SK-N-SH (cell line): ENCODE results near the gene RRP7A. TPM values are rescaled to one million over a fixed set of nuclear protein-coding genes. Genes with fewer than 3 reads are reported as not detected.
"Not testable (repeated sequence)": the region's sequence is repeated elsewhere in the genome, so short reads cannot be mapped to it uniquely, and the experiment has no call there.

Source experiments
- CTCF ChIA-PET: fragments of 300-600, 350-600 bp; formaldehyde crosslinking; extraction: SDS; loops from one replicate; lab custom pipeline; 2021; lab: Yijun Ruan, JAX
- POLR2A ChIA-PET: fragments of 350-600 bp; sonication (Branson Sonifier 250); formaldehyde crosslinking; extraction: SDS; loops from one replicate; lab custom pipeline; 2020; ENCODE audit warnings: antibody characterized with exemption, inconsistent platforms; lab: Yijun Ruan, JAX
- DNase-seq: peaks from one replicate; pipeline ENCODE4 v3.0.0; 2012
- H2AFZ ChIP-seq: fragments of 200-600 bp; sonication (generic); 2 replicates; pipeline ENCODE4 v1.8.1; 2016; ENCODE audit warnings: antibody characterized with exemption, mild to moderate bottlenecking, low read depth
- H3F3A ChIP-seq: fragments of 200-600 bp; sonication (generic); replicated peaks from 2 replicates; pipeline ENCODE3; 2016; ENCODE audit warnings: antibody characterized with exemption, mild to moderate bottlenecking; ENCODE audit not compliant: insufficient read depth
- H3K27ac ChIP-seq, 2 experiments: fragments of 200-500 bp in 1 of 2; fragments of 200-600 bp in 1 of 2; sonication (Bioruptor generic) in 1 of 2; sonication (generic), shearing (Covaris generic) in 1 of 2; 2 replicates each; pipeline versions ENCODE4 v1.5.1 to v1.6.1; 2014 to 2016; ENCODE audit warnings: low read depth in 2 of 2, inconsistent platforms in 1 of 2, low read length in 1 of 2, mild to moderate bottlenecking in 1 of 2, mixed read lengths in 1 of 2
- H3K27me3 ChIP-seq: fragments of 200-600 bp; sonication (generic), shearing (Covaris generic); 2 replicates; pipeline ENCODE4 v1.6.1; 2016; ENCODE audit warnings: mixed run types; ENCODE audit not compliant: insufficient read depth
- H3K36me3 ChIP-seq, 2 experiments: fragments of 200-500 bp in 1 of 2; fragments of 200-600 bp in 1 of 2; sonication (Bioruptor generic) in 1 of 2; sonication (generic) in 1 of 2; replicated peaks in 1 of 2; 2 replicates each; pipeline versions ENCODE3 to v1.5.1; 2014 to 2016; ENCODE audit warnings: low read length in 1 of 2, mild to moderate bottlenecking in 1 of 2; ENCODE audit not compliant: insufficient read depth in 2 of 2, control insufficient read depth in 1 of 2
- H3K4me1 ChIP-seq, 2 experiments: fragments of 200-500 bp in 1 of 2; fragments of 200-600 bp in 1 of 2; sonication (Bioruptor generic) in 1 of 2; sonication (generic), shearing (Covaris generic) in 1 of 2; 2 replicates each; pipeline versions ENCODE4 v1.5.1 to v1.6.1; 2014 to 2016; ENCODE audit warnings: low read depth in 1 of 2, low read length in 1 of 2, mixed run types in 1 of 2; ENCODE audit not compliant: insufficient read depth in 2 of 2, control insufficient read depth in 1 of 2
- H3K4me2 ChIP-seq: fragments of 200-600 bp; sonication (generic), shearing (Covaris generic); 2 replicates; pipeline ENCODE4 v1.6.1; 2017; ENCODE audit warnings: mixed run types
- H3K4me3 ChIP-seq, 2 experiments: fragments of 200-500 bp in 1 of 2; fragments of 200-600 bp in 1 of 2; sonication (Bioruptor generic) in 1 of 2; sonication (generic), shearing (Covaris generic) in 1 of 2; 2 replicates each; pipeline versions ENCODE4 v1.5.1 to v1.8.1; 2014 to 2016; ENCODE audit warnings: low read depth in 2 of 2, inconsistent platforms in 1 of 2, low read length in 1 of 2, mild to moderate bottlenecking in 1 of 2, mixed read lengths in 1 of 2, moderate library complexity in 1 of 2
- H3K79me2 ChIP-seq: fragments of 200-600 bp; sonication (generic); 2 replicates; pipeline ENCODE4 v1.8.1; 2017; ENCODE audit warnings: mild to moderate bottlenecking; ENCODE audit not compliant: insufficient read depth
- H3K9ac ChIP-seq: fragments of 200-600 bp; sonication (generic); 2 replicates; pipeline ENCODE4 v1.6.1; 2017; ENCODE audit warnings: mixed run types
- H3K9me2 ChIP-seq: fragments of 200-600 bp; sonication (generic); 2 replicates; pipeline ENCODE4 v1.6.1; 2017; ENCODE audit warnings: mixed run types
- H3K9me3 ChIP-seq: fragments of 200-600 bp; sonication (generic); 2 replicates; pipeline ENCODE4 v1.6.1; 2017; ENCODE audit warnings: mixed run types, mild to moderate bottlenecking, moderate library complexity
- H4K20me1 ChIP-seq: fragments of 200-600 bp; sonication (generic); 2 replicates; pipeline ENCODE4 v1.6.1; 2017; ENCODE audit warnings: mild to moderate bottlenecking, mixed run types; ENCODE audit not compliant: insufficient read depth
- CHD2 ChIP-seq: fragments of 150-350 bp; IDR thresholded peaks from 2 replicates; pipeline ENCODE4 v1.6.1; 2018; ENCODE audit warnings: low read length; ENCODE audit not compliant: partially characterized antibody
- ELF1 ChIP-seq: IDR thresholded peaks from 2 replicates; pipeline ENCODE4 v1.4.0; 2012
- FOSL2 ChIP-seq: IDR thresholded peaks from 2 replicates; pipeline ENCODE4 v1.4.0; 2012; ENCODE audit warnings: low read depth, mild to moderate bottlenecking, moderate library complexity, borderline replicate concordance
- FOXJ3 ChIP-seq: sonication (generic); formaldehyde crosslinking; IDR thresholded peaks from 2 replicates; pipeline ENCODE4 v1.5.1; 2020; ENCODE audit warnings: mild to moderate bottlenecking, missing genetic modification reagents
- JUND ChIP-seq: IDR thresholded peaks from 2 replicates; pipeline ENCODE4 v1.4.0; 2012
- NFIC ChIP-seq: IDR thresholded peaks from 2 replicates; pipeline ENCODE4 v1.4.0; 2012; ENCODE audit warnings: borderline replicate concordance
- POLR2AphosphoS5 ChIP-seq: IDR thresholded peaks from 2 replicates; pipeline ENCODE4 v1.6.1; 2012; ENCODE audit warnings: low read depth, low read length
- RCOR1 ChIP-seq: fragments of 150-350 bp; IDR thresholded peaks from 2 replicates; pipeline ENCODE4 v1.6.1; 2017; ENCODE audit warnings: antibody characterized with exemption, low read length
- SIN3A ChIP-seq: IDR thresholded peaks from 2 replicates; pipeline ENCODE4 v1.6.1; 2012; ENCODE audit warnings: low read depth, mild to moderate bottlenecking, low read length, moderate library complexity, borderline replicate concordance
- TAF1 ChIP-seq: IDR thresholded peaks from 2 replicates; pipeline ENCODE4 v1.6.1; 2012; ENCODE audit warnings: low read depth, mild to moderate bottlenecking, low read length, moderate library complexity, borderline replicate concordance
- WGBS: methylation state at CpG from one replicate; pipeline ENCODE4 v1.1.6; 2017; ENCODE audit warnings: low lambda C conversion rate; 5-methylcytosine and 5-hydroxymethylcytosine counted together
- polyA plus RNA-seq, 3 experiments: library from polyadenylated mRNA; depleted of rRNA; stranded (reverse); fragments of >200 nt; gene quantifications; 2 replicates each; pipeline ENCODE4 v1.2.3, GENCODE V29; 2012
- TF ChIP-seq, protein P1 (sequence below): IDR thresholded peaks from 2 replicates; pipeline ENCODE4 v1.6.1; 2012; ENCODE audit warnings: mild to moderate bottlenecking, low read depth, low read length, moderate library complexity
- TF ChIP-seq, protein P2 (sequence below): fragments of 150-350 bp; IDR thresholded peaks from 2 replicates; pipeline ENCODE4 v1.6.1; 2017; ENCODE audit warnings: antibody characterized with exemption, low read length, low read depth, borderline replicate concordance

Gene RRP7A
- polyA plus RNA-seq, 1 of the 3 experiments (the other 2 are of a cell fraction): 17.6 TPM

DNA sequence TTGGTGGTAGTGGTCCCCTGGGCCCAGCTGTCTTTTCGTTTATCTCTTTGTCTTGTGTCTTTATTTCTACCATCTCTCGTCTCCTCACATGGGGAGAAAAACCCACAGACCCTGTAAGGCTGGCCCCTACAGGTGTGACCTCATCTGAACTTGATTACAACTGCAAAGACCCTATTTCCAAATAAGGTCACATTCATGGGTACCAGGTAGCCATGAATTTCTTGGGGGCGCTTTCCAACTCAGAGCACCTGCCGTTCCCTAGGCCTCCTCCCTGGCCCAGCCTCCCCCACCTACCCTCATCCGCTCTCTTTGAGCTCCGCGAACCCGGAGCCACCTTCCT, 14.0 kb upstream of the RRP7A start (continued):
- TF ChIP-seq JUND (no peak), TAF1 (no peak), NFIC (no peak), CHD2 (no peak), POLR2AphosphoS5 (no peak), FOSL2 (no peak)

DNA sequence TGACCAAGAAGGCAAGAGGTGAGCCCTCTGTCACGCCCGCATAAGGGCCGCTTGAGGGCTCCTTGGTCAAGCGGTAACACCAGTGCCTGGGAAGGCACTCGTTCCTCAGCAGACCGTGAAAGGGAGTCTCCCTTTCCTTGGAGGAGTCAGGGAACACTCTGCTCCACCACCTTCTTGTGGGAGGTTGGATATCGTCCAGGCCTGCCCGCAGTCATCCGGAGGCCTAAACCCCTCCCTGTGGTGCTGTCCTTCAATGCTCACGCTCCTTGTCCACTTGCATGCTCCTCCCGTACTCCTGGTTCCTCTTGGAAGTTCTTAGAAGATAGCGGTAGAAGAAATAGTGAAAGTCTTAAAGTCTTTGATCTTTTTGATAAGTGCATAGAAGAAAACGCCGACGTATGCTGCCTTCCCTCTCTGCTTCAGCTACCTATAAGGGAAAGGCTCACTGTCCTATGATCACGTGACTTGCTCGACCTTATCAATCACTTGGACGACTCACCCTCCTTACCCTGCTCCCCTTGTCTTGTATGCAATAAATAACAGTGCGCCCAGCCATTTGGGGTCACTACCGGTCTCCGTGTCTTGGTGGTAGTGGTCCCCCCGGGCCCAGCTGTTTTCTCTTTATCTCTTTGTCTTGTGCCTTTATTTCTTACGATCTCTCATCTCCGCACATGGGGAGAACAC, 11.9 kb upstream of the RRP7A start:
- H3K4me2 ChIP-seq, H3K9ac ChIP-seq, H3K9me3 ChIP-seq, H3K4me3 ChIP-seq, H3K36me3 ChIP-seq, H3K9me2 ChIP-seq, H2AFZ ChIP-seq, H3K27ac ChIP-seq, H4K20me1 ChIP-seq, CTCF ChIA-PET, H3K27me3 ChIP-seq, H3K79me2 ChIP-seq, H3F3A ChIP-seq, H3K4me1 ChIP-seq, DNase-seq: not testable (repeated sequence)
- 86% methylated on average over 18 of the region's 24 CpGs for WGBS
- POLR2A ChIA-PET: interaction anchor here (0.6 kb wide), 1 partner anchor 26 kb away, joined by 3 read pairs; no protein-coding TSS in a partner anchor

DNA sequence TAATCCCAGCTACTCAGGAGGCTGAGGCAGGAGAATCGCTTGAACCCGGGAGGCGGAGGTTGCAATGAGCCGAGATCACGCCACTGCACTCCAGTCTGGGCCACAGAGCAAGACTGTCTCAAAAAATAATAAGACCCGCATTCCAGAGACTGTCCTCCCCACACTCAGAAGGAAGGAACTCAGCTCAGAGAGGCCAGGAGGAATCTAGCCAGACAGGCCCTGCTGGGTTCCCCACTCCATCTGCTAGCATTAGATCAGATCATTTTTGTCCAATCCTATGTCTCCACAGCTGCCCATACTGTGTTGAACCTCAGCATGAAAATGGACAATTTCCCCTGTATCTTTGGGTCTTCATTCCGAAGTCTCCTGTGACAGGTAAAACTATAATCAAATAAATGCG, 9.8 kb upstream of the RRP7A start:
- not testable (repeated sequence) for H3K9ac ChIP-seq

DNA sequence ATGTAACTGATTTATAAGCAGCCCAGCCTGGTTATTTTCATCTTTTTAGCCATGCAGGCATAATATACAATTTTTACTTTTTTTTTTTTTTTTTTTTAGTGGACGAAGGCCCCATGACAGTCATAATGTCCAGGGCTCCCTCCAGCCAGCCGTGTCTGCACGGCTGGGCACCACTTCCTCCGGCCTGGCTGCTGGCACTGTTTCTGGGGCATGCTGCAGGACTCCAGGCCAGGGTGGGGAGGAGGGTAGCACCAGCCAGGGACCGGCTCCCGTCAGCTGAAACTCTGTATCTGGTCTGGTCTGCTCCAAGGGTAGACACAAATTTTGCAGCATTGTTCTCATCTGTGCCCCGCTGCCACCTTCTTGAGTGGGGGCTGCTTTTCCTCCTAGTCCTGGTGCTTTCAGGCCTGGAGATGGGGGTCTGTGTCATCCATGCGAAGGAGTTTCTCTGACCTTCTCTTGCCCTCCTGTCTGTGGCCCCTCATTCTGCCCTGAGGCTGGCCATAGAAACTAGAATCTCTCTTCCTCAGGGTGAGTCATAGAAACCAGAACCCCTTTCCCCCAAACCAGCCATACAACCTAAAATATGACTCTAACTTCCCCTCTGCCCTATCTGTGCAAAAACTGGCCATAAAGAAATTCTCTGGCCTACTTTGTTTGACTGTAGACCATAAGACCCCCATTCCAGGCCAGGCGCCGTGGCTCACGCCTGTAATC, 9.2 kb upstream of the RRP7A start:
- no peaks in the 10 kb centered on the region for H3K9me3 ChIP-seq
- H3K36me3 ChIP-seq: no peaks in the 10 kb centered on the region
- no peaks in the 10 kb centered on the region for H3F3A ChIP-seq
- H3K9me2 ChIP-seq: no peaks in the 10 kb centered on the region
- H3K4me1 ChIP-seq: peaks cover 0 to 8% of the 10 kb centered on the region in 2 experiments; a peak in 1 of 4 replicates
- no peak overlapping the region for H3K4me2 ChIP-seq
- POLR2A ChIA-PET: no interaction called here
- TF ChIP-seq, protein P1, sequence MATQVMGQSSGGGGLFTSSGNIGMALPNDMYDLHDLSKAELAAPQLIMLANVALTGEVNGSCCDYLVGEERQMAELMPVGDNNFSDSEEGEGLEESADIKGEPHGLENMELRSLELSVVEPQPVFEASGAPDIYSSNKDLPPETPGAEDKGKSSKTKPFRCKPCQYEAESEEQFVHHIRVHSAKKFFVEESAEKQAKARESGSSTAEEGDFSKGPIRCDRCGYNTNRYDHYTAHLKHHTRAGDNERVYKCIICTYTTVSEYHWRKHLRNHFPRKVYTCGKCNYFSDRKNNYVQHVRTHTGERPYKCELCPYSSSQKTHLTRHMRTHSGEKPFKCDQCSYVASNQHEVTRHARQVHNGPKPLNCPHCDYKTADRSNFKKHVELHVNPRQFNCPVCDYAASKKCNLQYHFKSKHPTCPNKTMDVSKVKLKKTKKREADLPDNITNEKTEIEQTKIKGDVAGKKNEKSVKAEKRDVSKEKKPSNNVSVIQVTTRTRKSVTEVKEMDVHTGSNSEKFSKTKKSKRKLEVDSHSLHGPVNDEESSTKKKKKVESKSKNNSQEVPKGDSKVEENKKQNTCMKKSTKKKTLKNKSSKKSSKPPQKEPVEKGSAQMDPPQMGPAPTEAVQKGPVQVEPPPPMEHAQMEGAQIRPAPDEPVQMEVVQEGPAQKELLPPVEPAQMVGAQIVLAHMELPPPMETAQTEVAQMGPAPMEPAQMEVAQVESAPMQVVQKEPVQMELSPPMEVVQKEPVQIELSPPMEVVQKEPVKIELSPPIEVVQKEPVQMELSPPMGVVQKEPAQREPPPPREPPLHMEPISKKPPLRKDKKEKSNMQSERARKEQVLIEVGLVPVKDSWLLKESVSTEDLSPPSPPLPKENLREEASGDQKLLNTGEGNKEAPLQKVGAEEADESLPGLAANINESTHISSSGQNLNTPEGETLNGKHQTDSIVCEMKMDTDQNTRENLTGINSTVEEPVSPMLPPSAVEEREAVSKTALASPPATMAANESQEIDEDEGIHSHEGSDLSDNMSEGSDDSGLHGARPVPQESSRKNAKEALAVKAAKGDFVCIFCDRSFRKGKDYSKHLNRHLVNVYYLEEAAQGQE: no peak
- TF ChIP-seq FOXJ3 (CRISPR knock-in tag): no peak
- TF ChIP-seq RCOR1: no peak
- TF ChIP-seq ELF1: no peak
- TF ChIP-seq, protein P2, sequence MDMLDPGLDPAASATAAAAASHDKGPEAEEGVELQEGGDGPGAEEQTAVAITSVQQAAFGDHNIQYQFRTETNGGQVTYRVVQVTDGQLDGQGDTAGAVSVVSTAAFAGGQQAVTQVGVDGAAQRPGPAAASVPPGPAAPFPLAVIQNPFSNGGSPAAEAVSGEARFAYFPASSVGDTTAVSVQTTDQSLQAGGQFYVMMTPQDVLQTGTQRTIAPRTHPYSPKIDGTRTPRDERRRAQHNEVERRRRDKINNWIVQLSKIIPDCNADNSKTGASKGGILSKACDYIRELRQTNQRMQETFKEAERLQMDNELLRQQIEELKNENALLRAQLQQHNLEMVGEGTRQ: no peak
- no peak for TF ChIP-seq SIN3A
- TF ChIP-seq, all 33 proteins: peak for 0
- no peaks in the 10 kb centered on the region for H3K79me2 ChIP-seq
- H3K9ac ChIP-seq: no peak overlapping the region
- no peak overlapping the region for H3K4me3 ChIP-seq
- CTCF ChIA-PET: no interaction called here
- H3K27me3 ChIP-seq: no peaks in the 10 kb centered on the region
- WGBS: 66% methylated on average over 10 of the region's 11 CpGs
- peak; percentile 70 for DNase-seq
- H3K27ac ChIP-seq: peak overlapping the region in 1 of 2 experiments; percentile 65; a peak in 2 of 4 replicates
- no peaks in the 10 kb centered on the region for H4K20me1 ChIP-seq
- no peak overlapping the region for H2AFZ ChIP-seq

More for the DNA sequence above, 9.8 kb upstream of the RRP7A start:
- H3K9me2 ChIP-seq, H3K27me3 ChIP-seq, H3K27ac ChIP-seq, H2AFZ ChIP-seq, H3K79me2 ChIP-seq, H3K4me1 ChIP-seq, H3K4me2 ChIP-seq, H3K36me3 ChIP-seq, POLR2A ChIA-PET, CTCF ChIA-PET, H3K4me3 ChIP-seq, DNase-seq, H3F3A ChIP-seq, H4K20me1 ChIP-seq, H3K9me3 ChIP-seq: not testable (repeated sequence)
- WGBS: 79% methylated on average over 4 of the region's 8 CpGs
